HG03064 (cell line): Measurements from ENCODE around the gene PTPN4.
"Not testable (repeated sequence)": the region's sequence is repeated elsewhere in the genome, so short reads cannot be mapped to it uniquely, and the experiment has no call there.

Experiments
- ATAC-seq: cut with Tn5 transposase; IDR thresholded peaks from one replicate; pipeline ENCODE4 v1.9.1; 2021; ENCODE audit warnings: low read depth; ENCODE audit not compliant: unreplicated experiment

Gene PTPN4

GRCh38 chr2:119801040-119801439 lies 41.3 kb downstream of the PTPN4 start:
- ATAC-seq, result no peak

GRCh38 chr2:119801989-119802388 lies 42.3 kb downstream of the PTPN4 start:
- not testable (repeated sequence) for ATAC-seq

GRCh38 chr2:119803101-119803500 lies 43.4 kb downstream of the PTPN4 start:
- ATAC-seq, result no peak

GRCh38 chr2:119804409-119804808 lies 44.7 kb downstream of the PTPN4 start:
- not testable (repeated sequence) for ATAC-seq

GRCh38 chr2:119808516-119809147 lies 48.9 kb downstream of the PTPN4 start:
- ATAC-seq, result no peak

- no peak for ATAC-seq
These were observed 49.8 kb downstream of the PTPN4 start for GRCh38 chr2:119809339-119810048.

- no peak for ATAC-seq
These were observed 50.4 kb downstream of the PTPN4 start for GRCh38 chr2:119810049-119810630.

- ATAC-seq, result no peak
These were observed 54.5 kb downstream of the PTPN4 start for GRCh38 chr2:119814216-119814615.

GRCh38 chr2:119818792-119819191 lies 59.1 kb downstream of the PTPN4 start:
- no peak for ATAC-seq

- ATAC-seq, result no peak
These were observed 60.1 kb downstream of the PTPN4 start for GRCh38 chr2:119819846-119820245.

- ATAC-seq, result no peak
These were observed 60.6 kb downstream of the PTPN4 start for GRCh38 chr2:119820275-119820674.

- ATAC-seq, result no peak
These were observed 61.5 kb downstream of the PTPN4 start for GRCh38 chr2:119821266-119821665.

GRCh38 chr2:119823734-119824334 lies 64.1 kb downstream of the PTPN4 start:
- no peak for ATAC-seq

- no peak for ATAC-seq
These were observed 66.7 kb downstream of the PTPN4 start for GRCh38 chr2:119826370-119826961.

- ATAC-seq, result no peak
These were observed 68.3 kb downstream of the PTPN4 start for GRCh38 chr2:119827866-119828507.

- no peak for ATAC-seq
These were observed 76.9 kb downstream of the PTPN4 start for GRCh38 chr2:119836455-119837142.

- ATAC-seq, result no peak
These were observed 77.6 kb downstream of the PTPN4 start for GRCh38 chr2:119837350-119837749.

- no peak for ATAC-seq
These were observed 78.0 kb downstream of the PTPN4 start for GRCh38 chr2:119837759-119838158.

GRCh38 chr2:119838179-119838578 lies 78.5 kb downstream of the PTPN4 start:
- no peak for ATAC-seq

- ATAC-seq, result no peak
These were observed 81.8 kb downstream of the PTPN4 start for GRCh38 chr2:119841550-119841949.
